SK-MEL-5 (cell line): ENCODE data around the gene CHEK1. TPM values are rescaled to one million over a fixed set of nuclear protein-coding genes. Genes with fewer than 3 reads are reported as not detected.
"Not testable (repeated sequence)": the region's sequence is repeated elsewhere in the genome, so short reads cannot be mapped to it uniquely, and the experiment has no call there.

ENCODE experiments used
- DNase-seq: peaks from one replicate; pipeline ENCODE4 v3.0.0-alpha.2; 2016; ENCODE audit warnings: low read depth, low spot score
- in situ Hi-C: cut with HindIII; loops from 2 replicates; pipeline ENCODE4 v1.10.0; 2016; ENCODE audit warnings: low sequenced_read_pairs, high pct_unique_total_duplicates, low pct_unique_long_range_greater_than_20kb
- polyA plus RNA-seq, 2 experiments: library from polyadenylated mRNA; depleted of rRNA; stranded (reverse); fragments of >200 nt; gene quantifications; 2 replicates each; pipeline ENCODE4 v1.2.3, GENCODE V29; 2015
- total RNA-seq: library from RNA; depleted of rRNA; stranded (reverse); fragments of >200 nt; shearing (Covaris generic); gene quantifications from 2 replicates; pipeline ENCODE4 v1.2.3, GENCODE V29; 2014; rRNA removed

CHEK1 gene
- total RNA-seq, result 21.8 and 25.0 TPM in 2 replicates
- 20.9 and 21.8 TPM in 2 replicates for polyA plus RNA-seq (2015; cell fraction: cytosol; rRNA removed)
- 32.1 and 51.4 TPM in 2 replicates for polyA plus RNA-seq (2015; cell fraction: nucleus; rRNA removed)

- DNase-seq, result no peak
- in situ Hi-C loops, result no loop called here
These were observed at the start of gene CHEK1 for GRCh38 chr11:125624756-125625213. Gene CHEK1, plus strand, starts transcription at chr11:125625163. Its CDS starts 1,606 bp downstream, at chr11:125626769.

GRCh38 chr11:125577181-125577580, 47.8 kb upstream of the CHEK1 start:
- in situ Hi-C loops, DNase-seq: not testable (repeated sequence)

DNA sequence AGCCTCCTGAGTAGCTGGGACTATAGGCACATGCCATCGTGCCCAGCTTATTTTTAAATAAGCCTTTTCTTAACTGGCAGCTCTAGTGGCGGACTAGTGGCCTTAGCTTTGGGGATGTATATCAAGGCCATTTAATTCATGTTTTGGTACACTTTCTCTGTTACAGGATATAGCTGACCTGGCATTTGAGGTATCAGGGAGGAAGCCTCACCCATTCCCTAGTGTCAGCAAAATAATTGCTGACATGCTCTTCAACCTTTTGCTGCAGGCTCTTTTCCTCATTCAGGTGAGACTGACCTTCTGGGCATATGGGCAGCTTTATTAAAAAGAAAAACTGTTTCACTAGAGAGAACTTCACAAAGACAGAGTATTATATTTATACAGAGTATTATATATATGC, 46.2 kb upstream of the CHEK1 start:
- in situ Hi-C loops, result no loop called here
- no peak for DNase-seq

DNA sequence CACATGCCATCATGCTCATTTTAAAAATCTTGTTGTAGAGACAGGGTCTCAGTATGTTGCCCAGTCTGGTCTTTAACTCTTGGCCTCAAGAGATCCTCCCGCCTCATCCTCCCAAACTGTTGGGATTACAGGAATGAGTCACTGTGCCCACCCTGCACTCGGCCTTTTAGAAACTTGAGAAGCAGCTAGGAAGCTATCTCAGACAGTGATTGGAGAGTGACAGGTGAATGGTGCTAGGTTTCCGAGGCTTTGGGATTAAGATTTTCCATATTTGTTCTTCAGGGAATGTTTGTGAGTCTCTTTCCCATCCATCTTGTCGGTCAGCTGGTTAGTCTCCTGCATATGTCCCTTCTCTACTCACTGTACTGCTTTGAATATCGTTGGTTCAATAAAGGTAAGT, 45.2 kb upstream of the CHEK1 start:
- in situ Hi-C loops, result no loop called here
- no peak for DNase-seq

DNA sequence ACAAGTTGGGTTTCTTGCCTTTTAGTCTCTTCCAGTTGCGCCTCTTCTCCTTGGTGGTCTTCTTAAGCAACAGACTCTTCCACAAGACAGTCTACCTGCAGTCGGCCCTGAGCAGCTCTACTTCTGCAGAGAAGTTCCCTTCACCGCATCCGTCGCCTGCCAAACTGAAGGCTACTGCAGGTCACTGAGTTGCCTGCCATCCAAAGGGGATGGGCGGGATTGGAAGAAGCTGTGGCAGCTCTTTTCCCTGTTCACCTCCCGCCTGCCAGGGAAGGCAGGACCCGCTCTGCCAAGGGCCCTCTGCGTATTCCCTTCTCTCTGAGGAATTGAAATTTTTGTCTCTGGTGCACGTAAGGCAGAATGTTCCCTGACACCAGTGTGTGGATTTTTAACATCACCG, 41.5 kb upstream of the CHEK1 start:
- in situ Hi-C loops, result no loop called here
- DNase-seq, result no peak

DNA sequence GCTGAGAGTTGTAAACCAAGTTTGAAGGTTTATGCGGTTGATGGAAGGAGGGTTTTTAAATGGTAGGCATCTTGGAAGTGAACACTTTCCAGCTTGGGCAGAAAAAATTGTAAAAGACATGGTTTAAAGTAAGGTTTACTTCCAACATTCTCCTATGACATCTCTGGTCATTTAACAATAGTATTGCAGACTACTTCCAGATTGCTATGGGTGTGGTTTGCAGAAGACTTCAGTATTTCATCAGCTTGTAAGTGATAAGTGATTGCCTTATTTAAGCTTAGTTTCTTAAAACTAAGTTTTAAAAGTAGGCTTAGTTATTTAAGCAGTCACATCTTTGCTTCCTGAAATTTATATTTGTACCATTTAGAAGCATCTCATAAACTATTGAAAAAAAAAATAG, 39.5 kb upstream of the CHEK1 start:
- no peak for DNase-seq
- in situ Hi-C loops, result no loop called here

DNA sequence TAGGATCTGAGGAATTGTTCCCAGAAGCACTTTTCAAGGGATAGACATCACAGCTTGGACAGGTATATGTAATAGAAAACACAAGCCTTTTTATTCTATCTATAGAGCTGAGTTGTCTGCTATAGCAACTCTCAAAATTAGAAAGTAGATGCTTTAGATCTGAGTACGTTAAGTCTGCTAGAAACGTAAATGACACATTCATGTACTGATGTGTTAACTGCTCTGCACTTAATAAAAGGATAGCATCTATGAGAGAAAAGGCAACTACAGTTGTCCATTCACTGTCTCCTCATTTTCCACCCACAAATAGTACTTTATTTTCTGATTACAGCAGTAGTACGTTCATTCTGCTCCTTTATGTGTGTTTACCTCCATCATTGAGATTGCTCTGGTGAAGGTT, 38.3 kb upstream of the CHEK1 start:
- in situ Hi-C loops, result no loop called here
- no peak for DNase-seq

GRCh38 chr11:125587480-125587879, 37.5 kb upstream of the CHEK1 start:
- in situ Hi-C loops, result no loop called here
- no peak for DNase-seq

- no peak for DNase-seq
- in situ Hi-C loops, result no loop called here
These were observed 36.5 kb upstream of the CHEK1 start for GRCh38 chr11:125588505-125588904.

DNA sequence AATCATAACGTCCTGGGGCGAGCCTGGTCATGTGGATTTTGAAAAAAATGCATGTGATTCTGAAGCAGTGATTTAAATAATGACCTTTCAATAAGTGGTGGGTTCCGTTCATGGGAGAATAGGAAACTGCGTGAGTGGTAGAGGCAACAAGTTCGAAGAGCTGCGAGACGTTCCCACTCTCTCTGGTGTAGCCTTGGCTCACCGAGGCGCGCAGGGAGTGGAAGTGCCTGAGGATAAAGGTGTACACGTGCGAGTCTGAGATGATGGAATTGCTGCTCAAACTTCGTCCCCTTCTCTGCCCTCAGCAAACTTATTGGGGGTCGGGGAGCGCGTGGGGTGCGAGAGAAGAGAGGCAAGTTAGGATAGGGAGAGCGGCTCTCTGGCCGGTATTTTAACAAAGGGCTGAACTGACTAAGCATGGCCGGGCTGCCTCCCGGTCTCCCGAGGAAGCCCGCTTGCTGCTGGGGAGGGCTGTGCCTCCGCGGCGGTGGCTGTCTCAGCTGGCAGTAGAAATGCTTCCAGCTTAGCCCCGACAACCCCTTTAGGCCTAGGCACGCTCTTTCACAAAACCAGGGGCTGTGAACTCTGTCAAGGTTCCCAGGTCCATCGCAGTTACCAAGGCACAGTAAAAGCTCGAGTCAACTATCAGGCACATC, 33.2 kb upstream of the CHEK1 start:
- in situ Hi-C loops, result no loop called here
- peak; percentile 40 for DNase-seq

GRCh38 chr11:125592305-125593113, 32.5 kb upstream of the CHEK1 start, which contains the start of gene STT3A:
Gene STT3A, plus strand, starts transcription at chr11:125592852. Its CDS starts 3,064 bp downstream, at chr11:125595916.
- in situ Hi-C loops, result no loop called here
- peak; percentile 99 for DNase-seq

DNA sequence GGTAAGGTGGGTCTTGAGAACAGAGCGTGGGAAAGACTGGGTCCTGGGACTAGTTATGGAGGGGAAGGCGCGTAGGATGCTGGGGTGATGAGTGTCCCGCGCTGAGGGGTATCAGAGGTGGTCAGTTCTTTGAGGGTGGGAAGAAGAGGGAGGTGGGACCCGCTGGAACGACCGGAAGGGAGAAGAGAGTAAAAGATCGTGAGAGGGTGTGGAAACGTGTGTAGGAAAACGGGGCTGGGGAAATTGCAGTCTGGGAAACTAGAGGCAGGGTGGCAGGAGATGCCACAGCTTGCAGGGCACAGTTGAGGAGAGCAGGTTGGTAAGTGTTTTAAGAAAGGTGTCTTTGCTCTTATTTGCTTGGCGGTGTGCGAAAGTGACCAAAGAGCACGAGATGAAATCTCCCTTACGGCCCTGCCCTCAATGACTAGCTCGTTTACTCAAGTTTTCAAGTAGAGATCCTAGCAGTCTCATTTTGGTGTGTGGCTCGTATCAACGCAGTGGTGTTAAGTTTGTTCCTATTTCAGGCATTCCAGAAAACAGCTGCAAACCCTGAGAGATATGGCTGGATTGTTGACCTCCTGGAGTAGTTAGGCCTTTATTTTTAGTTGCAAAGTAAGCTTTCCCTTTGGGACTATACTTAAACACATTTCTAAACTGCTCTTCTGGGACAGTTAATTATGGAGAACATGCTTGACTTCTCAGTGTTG, 31.7 kb upstream of the CHEK1 start:
- in situ Hi-C loops, result no loop called here
- peak; percentile 14 for DNase-seq

DNA sequence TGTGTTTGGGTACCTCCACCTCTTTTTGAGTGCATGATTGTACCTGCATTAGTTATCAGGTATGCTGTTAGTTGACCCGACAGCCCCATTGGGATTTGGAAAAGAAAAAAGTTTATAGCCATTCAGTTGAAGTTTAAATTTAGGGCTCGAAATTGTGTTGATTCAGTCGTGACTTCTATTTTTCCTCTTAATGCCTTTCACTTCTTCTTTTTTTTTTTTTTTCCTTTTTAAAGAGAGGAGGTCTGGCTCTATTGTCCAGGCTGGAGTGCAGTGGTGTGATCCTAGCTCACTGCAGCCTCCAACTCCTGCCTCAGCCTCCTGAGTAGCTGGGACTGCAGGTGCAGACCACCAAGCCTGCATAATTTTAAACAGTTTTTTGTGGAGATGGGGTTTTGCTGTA, 30.0 kb upstream of the CHEK1 start:
- in situ Hi-C loops, result no loop called here
- no peak for DNase-seq

GRCh38 chr11:125600663-125601062, 24.3 kb upstream of the CHEK1 start:
- no peak for DNase-seq
- in situ Hi-C loops, result no loop called here

- no peak for DNase-seq
- in situ Hi-C loops, result no loop called here
These were observed 21.8 kb upstream of the CHEK1 start for GRCh38 chr11:125603207-125603606.

GRCh38 chr11:125605417-125605816, 19.5 kb upstream of the CHEK1 start:
- in situ Hi-C loops, result no loop called here
- no peak for DNase-seq

DNA sequence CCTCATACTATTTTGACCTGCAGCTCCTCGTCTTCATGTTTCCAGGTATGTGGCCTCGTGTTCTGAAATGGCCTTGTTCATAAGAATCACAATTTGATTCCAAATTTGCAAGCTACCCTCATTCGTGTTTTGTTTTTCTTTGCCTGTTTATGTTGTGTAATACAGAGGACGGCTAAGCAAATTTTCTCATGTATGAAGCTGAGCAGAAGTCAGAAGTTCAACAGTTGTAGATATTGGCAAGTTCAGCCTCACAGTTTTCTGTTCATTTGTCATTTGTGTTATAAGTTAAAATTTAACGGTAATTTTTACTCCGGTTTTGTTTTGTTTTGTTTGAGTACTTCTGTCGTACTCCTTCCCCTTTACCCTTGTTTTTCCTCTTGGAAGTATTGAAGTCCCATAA, 15.4 kb upstream of the CHEK1 start:
- in situ Hi-C loops, result no loop called here
- no peak for DNase-seq

GRCh38 chr11:125618383-125618782, 6.6 kb upstream of the CHEK1 start:
- in situ Hi-C loops, result no loop called here
- DNase-seq, result no peak
